ENCODE data around the gene HEG1.
"Not testable (repeated sequence)": the region's sequence is repeated elsewhere in the genome, so short reads cannot be mapped to it uniquely, and the experiment has no call there.

HEG1 gene

DNA sequence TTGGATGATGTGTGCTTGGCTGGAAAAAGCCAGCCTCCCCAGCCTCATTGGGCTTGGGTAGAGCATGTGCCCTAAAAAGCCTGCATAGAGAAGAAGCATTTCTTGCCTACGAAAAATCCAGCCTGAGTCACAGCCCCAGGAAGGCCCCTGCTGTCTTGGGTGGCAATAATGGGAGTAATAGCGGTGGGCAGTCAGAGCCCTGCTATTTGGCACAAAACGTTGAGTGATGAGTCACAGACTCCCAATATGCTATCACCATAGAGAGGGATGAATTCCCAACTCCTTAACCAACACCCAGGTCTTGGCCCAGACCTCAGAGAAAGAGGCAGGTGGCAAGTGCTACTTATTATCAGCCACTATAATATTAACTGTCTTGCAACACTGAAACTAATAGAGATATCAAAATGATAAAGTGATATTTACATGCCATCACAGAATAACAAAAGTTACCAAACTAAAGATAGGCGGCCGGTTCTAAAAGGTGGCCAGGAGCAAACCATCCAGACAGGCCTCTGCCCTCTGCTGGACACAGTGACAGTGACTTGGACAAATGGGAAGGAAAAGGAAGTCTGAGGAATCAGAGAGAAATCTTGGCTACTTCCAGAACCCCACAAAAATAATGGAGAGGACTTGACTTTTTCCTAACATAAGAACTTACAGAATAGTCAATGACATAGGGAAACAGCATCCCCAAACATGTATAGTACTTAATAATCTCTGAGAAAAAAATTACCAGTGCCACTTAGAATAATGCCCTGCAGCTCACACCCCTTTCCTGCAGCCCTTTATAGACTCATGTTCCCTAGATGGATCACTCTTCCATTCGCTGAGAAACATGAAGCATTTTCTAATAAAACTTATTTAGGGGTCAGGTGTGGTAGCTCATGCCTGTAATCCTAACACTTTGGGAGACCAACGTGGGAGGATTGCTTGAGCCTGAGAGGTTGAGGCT is 69.3 kb downstream of the HEG1 start:
- no peak for DNase-seq (ENCODE audit: low spot score)

DNA sequence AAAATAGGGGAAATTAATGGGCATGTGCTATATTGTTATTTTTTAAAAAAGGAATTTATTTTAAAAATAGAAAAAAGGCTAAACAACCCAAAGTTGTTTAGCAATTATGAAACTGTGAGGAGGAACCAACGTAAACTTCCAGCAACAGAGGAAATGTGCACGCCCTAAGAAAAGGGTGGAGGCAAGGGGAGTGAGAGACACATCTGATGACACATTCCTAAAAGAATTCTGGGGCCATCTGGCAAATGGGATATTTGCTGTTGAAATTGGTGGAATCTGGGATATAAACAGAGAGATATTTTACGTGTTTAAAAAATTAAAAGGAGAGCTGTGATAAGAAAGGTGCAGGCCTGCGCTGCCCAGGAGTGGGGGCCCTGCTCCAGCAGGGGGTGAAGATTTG is 70.4 kb downstream of the HEG1 start:
- no peak for DNase-seq (ENCODE audit: low spot score)

DNA sequence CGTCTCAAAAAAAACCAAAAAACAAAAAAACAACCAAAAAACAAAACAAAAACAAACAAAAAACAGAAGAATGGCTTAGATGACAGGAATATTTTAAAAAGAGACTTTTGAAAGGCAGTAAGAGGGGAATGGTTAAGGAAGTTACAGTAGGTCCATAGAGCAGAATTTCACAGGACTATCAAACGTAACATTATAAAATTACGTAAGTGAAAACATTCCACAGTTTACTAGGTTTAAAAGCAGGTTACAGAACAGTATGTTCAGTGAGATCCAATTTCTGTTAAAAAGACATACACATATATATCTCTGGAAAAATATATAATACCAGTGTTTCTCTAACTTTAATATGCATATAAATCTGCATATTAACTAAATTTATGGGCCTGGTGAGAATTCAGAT is 71.0 kb downstream of the HEG1 start:
- no peak for DNase-seq (ENCODE audit: low spot score)

DNA sequence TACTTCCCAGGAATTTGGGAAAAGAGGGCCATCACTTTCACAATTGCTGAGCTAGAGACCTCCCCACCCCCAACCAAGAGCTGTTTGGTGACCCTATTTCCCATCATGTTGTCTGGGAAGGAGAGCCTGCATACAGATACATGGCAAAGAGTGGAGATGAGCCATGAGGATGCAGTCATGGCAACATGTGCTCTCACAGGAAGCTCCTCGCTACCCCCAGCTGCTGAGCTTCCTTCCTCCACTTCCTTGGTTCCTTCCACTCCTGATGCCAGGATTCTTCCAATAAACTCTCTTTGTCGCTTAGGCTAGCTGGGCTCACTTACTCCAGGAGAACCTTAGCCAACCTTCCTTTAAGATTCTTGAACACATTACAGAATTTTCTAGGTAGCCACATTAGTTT is 72.9 kb downstream of the HEG1 start:
- no peak for DNase-seq (ENCODE audit: low spot score)

DNA sequence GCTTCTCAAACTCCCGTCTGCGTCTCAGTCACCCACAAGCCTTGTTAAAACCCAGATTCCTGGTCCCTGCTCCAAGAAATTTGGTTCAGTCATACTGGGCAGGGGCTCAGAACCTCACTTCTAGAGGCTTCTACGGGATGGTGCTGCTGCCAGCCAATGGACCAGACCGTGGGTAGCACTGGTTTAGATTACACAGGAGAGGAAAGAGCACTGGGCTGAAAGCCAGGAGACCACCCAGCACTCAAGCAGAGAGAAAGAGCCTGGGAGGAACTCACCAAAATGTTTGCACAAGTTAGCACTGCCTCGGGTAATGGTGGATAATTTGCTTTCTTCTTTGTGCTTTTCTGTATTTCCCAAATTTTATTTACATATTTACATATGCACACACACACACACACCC is 74.3 kb downstream of the HEG1 start:
- no peak for DNase-seq (ENCODE audit: low spot score)

DNA sequence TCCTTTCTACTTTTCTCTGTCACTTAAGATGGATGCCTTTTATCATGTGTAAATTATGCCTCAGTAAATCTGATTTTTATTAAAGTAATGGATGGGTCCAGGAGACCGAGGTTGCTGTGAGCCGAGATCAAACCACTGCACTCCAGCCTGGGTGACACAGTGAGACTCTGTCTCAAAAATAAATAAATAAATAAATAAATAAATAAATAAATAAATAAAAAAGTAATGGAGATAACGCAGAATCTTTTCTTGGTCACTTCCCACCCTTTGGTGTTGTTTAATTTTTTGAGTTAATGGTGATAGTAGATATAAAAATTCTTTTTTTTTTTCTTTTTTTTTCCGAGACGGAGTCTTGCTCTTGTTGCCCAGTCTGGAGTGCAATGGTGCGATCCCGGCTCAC is 77.2 kb downstream of the HEG1 start:
- no peak for DNase-seq (ENCODE audit: low spot score)

DNA sequence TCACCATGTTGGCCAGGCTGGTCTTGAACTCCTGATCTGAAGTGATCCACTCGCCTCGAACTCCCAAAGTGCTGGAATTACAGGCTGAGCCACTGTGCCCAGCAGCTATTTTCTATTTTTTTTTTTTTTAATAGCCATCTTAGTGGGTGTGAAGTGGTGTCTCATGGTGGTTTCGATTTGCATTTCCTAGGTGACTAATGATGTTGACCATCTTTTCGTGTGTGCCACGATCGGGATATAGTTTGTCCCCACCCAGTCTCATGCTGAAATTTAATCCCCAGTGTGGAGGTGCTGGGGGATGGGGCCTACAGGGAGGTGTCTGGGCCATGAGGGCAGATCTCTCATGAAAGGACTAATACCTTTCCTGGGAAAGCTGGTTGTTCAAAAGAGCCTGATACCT is 79.4 kb downstream of the HEG1 start:
- DNase-seq (ENCODE audit: low spot score): no peak

DNA sequence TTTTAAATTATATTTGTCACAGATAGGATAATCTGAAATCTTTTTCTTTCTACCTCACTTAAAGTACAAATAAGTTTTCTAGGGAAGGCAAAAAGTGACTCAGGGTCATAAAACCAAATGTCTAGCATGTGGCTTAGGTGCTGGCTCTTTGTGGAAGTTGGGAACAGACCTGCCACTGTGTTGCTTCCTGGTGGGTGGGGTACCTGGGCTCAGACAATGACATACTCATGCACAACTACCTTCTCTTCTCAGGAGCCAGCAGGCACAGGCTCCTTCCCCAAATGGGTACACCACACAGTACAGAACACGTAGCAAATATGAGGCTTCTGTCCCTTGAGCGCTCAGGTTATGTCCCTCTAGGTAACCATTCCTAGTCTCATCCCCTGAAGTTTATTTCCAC is 81.1 kb downstream of the HEG1 start:
- DNase-seq (ENCODE audit: low spot score): no peak

DNA sequence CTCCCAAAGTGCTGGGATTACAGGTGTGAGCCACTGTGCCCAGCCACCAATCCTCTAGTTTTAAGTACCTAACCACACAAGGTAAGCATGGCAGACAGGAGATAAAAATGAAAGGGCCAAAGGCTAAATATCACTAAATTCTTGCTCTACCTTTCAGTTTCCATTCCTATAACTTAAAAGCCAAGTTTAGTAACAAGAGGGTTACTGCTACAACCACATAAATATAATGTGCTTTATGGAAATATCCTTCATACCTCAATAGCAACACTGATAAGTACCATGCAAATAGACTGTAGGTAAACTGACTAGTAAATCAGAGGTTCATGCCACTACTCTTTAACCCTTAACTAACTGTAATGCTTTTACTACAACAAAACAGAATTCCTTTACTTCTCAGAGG is 82.5 kb downstream of the HEG1 start:
- no peak for DNase-seq (ENCODE audit: low spot score)

DNA sequence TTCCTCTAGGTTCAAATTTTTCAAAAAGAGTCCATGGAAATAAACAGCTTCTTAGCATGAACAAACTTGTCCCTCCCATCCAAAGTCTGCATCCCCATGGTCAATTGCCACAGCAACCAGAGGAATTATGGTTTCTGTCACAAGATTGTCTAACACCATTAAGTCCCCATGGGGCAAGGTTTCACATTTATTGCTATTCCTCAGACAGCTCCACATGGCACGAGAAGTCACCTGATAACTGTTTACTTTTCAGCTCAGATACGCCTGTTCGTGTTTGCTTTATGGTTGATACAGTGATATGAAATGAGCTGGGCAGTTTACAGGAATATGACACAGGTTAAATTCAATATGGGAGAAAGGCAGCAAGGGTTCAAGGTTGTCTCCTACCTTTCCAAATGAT is 83.3 kb downstream of the HEG1 start:
- DNase-seq (ENCODE audit: low spot score): no peak

DNA sequence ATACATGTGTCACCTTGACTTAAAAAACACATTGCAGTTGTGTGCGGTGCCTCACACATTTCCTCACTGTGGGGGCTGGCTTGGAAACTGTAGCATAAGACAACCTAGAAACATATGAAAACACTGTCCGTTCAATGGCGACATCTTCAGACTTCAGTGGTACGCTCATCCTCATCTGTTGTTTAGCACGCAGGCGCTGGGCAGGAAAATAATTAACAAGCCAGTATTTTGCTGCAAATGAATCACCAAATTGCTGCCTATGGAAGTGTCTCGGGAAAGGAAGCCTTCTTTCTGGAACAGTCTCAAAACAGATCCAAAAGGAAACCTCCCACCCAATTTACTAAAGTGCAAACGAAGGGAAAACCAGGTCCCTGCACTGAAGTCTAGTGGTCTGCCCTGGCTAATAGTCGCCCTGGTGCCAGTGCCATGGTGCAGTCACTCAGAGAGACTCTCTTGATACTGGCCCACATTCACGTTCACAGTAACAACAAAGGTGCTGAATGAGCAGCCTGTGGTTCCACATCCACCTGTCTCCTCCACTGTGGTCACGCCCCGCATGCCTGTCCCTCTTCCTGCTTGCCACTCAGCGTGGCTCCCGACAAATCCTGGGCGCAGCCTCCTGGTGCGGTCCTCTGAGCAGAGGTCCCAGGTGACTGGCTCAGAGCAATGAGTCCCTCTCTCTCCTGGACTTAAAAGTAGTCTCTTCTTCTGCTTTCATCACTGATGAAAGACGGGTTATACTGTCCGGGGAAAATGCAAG is 85.7 kb downstream of the HEG1 start:
- no peak for DNase-seq (ENCODE audit: low spot score)

DNA sequence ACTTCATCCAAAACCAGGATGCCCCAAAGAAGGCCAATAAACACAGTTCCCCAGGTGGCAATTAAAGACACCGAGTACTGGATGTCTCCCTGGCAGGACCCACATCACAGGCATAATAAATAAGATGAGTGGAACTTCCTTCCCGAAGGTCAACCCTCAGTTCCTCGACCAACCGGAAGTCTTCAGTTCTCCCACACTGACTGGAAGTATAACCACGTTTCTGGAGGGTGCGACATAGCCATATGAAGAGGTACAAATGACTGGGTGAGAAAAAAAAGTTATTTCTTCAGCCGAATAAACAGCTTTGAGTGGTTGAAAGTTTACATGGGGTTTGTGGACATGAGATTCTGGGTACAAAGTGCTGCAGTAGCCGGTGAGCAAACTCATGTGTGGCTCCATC is 86.6 kb downstream of the HEG1 start:
- no peak for DNase-seq (ENCODE audit: low spot score)

DNA sequence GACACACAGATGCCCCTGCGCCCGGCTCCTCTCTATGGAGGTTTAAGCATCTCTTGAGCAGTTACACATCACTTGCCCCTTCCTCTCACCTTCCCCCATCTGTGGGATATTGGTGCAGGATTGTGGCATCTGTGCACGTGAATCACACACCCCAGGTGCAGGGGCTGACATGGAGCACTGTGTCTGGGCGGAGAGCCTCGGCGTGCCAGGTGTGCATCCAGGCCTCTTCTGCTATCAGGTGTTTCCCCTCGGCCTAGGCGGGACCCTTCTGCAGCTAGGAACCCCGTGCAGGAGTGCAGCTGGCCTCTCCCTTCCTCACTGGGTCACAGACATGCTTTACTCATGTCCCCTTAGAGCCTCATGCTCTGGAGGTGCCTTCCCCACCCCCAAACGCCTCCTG is 87.8 kb downstream of the HEG1 start:
- DNase-seq (ENCODE audit: low spot score): no peak

DNA sequence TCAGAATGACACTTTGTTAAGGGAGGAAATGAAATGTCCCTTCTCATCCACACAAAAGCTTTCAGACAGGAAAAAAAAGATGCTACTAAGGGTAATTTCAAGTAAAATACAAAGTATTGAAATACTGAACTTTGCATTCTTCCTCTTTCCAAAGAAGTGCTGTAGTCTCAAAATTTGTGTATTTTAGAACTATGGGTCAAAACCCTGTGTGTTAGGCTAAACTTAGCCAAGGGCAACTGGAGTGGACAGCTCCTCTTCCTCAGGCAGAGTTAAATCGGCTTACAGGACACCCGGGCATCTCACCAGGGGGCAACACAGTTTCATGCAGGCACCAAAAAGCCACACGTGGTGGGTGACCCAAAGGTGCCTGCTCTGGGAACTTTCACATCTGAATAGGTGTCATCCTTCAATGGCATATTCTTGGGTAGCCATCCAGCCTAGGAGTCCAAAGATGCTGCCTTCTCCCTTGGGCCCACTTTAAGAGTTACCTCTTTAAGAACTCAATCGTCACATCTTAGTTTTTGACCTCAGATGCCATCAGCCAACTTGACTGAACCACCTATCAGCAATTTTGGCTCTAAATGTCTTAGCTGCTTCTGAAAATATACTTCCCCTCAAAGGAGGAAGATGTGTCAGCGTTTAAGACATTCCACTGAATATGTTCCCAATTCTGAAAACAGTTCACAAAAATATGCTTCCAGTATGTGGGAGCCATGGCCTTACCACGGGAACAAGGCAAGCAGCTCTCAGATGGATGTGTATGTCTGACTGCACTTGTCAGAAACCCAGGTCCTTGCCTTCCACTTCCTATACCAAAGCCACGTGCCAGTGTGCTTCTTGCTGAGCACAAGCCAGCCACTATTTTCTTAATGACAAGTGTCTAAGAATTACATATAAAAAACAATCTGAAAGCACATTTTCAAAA is 89.0 kb downstream of the HEG1 start:
- no peak for DNase-seq (ENCODE audit: low spot score)

DNA sequence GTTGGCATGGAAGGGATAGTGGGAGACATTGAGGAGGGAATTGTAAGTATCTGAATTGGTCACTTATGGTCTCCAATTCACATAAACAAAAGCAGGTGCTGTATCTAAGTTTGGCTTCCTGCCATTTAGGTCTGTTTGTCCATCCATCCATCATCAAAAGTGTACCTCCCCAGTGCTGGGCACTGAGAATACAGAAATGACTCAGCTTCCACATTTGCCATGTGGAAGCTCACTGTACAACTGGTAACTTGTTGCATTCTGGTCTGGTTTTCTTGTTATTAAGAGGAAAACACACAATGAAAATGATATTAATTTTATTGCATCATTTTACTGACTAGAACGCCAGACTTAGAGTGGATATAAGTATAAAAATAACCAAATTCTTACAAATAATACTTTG is 90.4 kb downstream of the HEG1 start:
- no peak for DNase-seq (ENCODE audit: low spot score)

DNA sequence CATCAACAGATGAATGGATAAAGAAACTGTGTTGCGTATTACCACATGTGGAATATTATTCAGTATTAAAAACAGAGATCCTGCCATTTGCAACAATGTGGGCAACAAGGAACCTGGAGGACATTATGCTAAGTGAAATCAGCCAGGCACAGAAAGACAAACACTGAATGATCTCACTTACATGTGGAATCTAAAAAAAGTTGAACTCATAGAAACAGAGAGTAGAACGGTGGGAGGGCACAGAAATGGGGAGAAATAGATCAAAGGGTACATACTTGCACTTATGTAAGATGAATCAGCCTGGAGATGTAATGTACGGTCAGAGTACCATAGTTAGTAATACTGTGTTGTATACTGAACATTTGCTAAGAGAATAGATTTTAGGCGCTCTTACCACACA is 91.4 kb downstream of the HEG1 start:
- no peak for DNase-seq (ENCODE audit: low spot score)

DNA sequence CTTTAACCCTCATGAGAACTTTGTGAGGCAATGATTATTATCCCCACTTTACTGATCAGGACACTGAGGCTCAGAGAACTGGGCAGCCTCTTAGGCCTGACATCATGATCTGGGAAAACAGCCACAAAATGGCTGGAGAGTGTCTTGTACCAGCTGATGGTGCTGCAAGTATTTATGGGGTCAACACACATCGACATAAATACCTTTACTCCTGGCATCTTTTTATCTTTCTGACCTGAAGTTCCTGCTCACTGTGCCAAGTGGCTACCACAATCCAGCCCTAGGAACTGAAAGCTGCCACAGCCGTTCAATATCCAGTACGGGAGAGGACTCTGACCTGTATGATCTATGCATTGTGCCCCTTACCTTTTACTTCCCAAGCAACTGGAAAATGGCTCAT is 92.0 kb downstream of the HEG1 start:
- no peak for DNase-seq (ENCODE audit: low spot score)

DNA sequence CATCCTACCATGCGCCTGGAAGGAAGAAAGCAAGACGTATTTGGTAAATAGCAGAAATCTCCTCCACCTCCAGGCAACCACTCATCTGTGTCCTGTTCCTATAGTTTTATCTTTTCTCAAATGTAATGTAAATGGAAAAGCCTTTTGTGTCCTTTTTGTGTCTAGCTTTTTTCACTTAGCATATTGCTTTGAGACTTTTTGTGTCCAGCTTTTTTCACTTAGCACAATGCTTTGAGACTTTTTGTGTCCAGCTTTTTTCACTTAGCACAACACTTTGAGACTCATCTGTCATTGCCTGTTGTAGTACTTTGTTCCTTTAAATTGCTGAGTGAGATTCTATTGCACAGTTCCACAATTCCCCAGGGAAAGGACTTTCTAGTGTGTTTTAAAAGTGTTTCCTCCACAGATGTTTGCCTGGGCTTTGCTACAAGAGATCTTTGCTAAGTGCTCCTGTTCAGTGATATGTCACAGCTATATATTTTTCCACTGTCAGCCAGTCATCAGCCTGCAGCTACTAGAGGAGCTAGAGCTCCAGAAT is 93.3 kb downstream of the HEG1 start:
- no peak for DNase-seq (ENCODE audit: low spot score)

DNA sequence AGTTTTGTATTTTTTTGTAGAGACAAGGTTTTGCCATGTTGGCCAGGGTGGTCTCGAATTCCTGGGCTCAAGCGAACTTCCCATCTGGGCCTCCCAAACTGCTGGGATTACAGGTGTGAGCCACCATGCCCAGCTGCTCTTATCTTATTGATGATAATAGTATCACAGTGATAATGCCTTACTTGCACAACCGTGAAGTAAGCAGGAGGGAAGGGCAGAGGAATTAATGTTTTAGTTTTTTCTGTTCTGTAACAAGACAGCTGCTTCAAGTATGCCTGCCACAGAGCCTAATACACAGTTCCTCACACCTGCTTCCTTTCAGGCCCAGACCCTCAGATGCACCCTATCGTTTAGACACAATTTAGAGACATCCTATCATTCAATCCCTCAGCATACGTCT is 95.1 kb downstream of the HEG1 start:
- DNase-seq (ENCODE audit: low spot score): no peak

DNA sequence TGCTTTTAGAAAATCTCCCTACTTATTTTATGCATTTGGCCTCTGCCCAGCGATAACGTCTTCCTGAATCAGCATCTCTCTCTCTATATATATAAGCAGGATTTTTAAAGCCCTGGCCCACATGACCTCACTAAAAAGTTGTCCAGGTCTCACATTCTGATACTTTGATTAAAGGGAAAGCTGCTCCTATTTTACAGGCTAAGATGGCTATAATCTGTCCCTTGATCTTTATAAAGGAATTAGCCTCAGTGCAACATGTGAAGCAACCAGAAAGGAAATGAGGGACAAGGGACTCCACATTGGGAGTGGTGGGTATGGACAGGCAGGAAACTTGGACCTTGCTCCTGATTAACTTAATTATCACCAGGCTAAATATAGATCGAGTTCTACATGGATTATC is 95.7 kb downstream of the HEG1 start:
- no peak for DNase-seq (ENCODE audit: low spot score)

DNA sequence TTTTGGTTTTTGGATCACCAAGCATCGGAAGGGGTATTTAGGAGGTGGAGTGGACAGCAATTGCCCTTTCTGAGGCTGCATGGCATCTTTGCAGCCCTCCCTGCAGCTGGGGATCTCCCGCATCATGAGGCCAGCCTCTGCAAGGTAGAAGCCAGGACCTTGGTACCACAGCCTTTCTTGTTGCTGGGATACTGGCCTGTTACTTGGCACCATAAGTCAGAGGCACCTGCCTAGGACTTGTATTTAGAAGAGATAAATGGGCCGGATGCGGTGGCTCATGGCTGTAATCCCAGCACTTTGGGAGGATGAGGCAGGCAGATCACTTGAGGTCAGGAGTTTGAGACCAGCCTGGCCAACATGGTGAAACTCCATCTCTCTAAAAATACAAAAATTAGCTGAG is 97.8 kb downstream of the HEG1 start:
- not testable (repeated sequence) for DNase-seq (ENCODE audit: low spot score)

DNA sequence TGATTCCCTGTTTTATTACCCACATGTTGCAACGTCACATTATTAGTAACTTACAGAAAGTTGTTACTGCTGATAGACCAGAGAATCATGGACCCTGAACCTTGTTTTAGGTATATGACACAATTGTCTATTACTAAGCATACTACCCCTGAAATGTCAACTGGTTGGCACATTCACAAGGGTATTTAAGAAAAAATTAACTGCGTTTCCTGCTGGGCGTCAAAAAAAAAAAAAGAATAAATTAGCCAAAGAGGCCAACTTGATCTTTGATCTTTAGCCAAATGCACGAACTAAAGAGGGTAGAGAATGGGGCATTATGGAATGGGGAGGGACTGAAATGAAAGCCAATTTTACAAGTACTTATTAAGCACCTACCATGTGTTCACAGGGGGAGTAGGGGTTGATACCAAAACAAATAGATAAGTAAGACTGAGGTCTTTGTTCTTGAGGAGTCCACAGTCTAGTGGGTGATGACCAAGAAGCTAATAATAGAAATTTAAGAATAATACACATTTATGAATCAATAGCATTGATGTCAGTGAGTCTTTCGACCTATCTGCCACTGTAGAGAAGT is 103.4 kb downstream of the HEG1 start:
- no peak for DNase-seq (ENCODE audit: low spot score)

Data from CD4-positive, alpha-beta T cell treated with Interleukin-2 at 100 ng/mL for 4 hours (primary cell).